Calu3 (cell line): ENCODE data around the gene EMSY. TPM values are rescaled to one million over a fixed set of nuclear protein-coding genes. Genes with fewer than 3 reads are reported as not detected.

Experiments used
- BruUV-seq: library from RNA; stranded (reverse); fragments of 400-500 nt; replicated peaks from 2 replicates; lab custom pipeline; 2021; lab: Mats Ljungman, UMichigan
- CTCF ChIA-PET: fragments of 300-600 bp; sonication (Branson Sonifier 250); formaldehyde crosslinking; loops from one replicate; lab custom pipeline; 2022; ENCODE audit warnings: antibody characterized with exemption; lab: Charles Lee
- DNase-seq: peaks from one replicate; pipeline ENCODE4 v3.0.0; 2022
- H3K27ac Mint-ChIP-seq: one replicate; pipeline ENCODE4 v1.8.0; 2022; ENCODE audit warnings: mixed read lengths; ENCODE audit not compliant: unreplicated experiment
- H3K27me3 Mint-ChIP-seq: one replicate; pipeline ENCODE4 v1.8.0; 2022; ENCODE audit warnings: mixed read lengths; ENCODE audit not compliant: unreplicated experiment
- H3K36me3 Mint-ChIP-seq: one replicate; pipeline ENCODE4 v1.8.0; 2022; ENCODE audit warnings: mild to moderate bottlenecking, moderate library complexity, mixed read lengths; ENCODE audit not compliant: insufficient read depth, unreplicated experiment
- H3K4me1 Mint-ChIP-seq: one replicate; pipeline ENCODE4 v1.8.0; 2022; ENCODE audit warnings: mild to moderate bottlenecking, low read depth, mixed read lengths; ENCODE audit not compliant: unreplicated experiment
- H3K4me3 Mint-ChIP-seq: one replicate; pipeline ENCODE4 v1.8.0; 2022; ENCODE audit warnings: mild to moderate bottlenecking, low read depth, moderate library complexity, mixed read lengths; ENCODE audit not compliant: unreplicated experiment
- H3K9me3 Mint-ChIP-seq: one replicate; pipeline ENCODE4 v1.8.0; 2022; ENCODE audit warnings: low read depth, mixed read lengths; ENCODE audit not compliant: unreplicated experiment
- intact Hi-C: fragments of 100-400 bp; cut with micrococcal nuclease; formaldehyde crosslinking; loops from one replicate; pipeline ENCODE4 v1.10.0; 2022; ENCODE audit not compliant: unreplicated experiment
- total RNA-seq: library from RNA; stranded (reverse); gene quantifications from 2 replicates; pipeline ENCODE4 v1.2.3, GENCODE V29; 2022
- TF ChIP-seq, protein P1 (sequence below): fragments of 200-600 bp; IDR thresholded peaks from one replicate; pipeline ENCODE4 v1.8.0; 2022; ENCODE audit warnings: antibody characterized with exemption; ENCODE audit not compliant: unreplicated experiment

Gene EMSY
- total RNA-seq, 1 experiment from 2014 or later: 30.0 TPM

DNA sequence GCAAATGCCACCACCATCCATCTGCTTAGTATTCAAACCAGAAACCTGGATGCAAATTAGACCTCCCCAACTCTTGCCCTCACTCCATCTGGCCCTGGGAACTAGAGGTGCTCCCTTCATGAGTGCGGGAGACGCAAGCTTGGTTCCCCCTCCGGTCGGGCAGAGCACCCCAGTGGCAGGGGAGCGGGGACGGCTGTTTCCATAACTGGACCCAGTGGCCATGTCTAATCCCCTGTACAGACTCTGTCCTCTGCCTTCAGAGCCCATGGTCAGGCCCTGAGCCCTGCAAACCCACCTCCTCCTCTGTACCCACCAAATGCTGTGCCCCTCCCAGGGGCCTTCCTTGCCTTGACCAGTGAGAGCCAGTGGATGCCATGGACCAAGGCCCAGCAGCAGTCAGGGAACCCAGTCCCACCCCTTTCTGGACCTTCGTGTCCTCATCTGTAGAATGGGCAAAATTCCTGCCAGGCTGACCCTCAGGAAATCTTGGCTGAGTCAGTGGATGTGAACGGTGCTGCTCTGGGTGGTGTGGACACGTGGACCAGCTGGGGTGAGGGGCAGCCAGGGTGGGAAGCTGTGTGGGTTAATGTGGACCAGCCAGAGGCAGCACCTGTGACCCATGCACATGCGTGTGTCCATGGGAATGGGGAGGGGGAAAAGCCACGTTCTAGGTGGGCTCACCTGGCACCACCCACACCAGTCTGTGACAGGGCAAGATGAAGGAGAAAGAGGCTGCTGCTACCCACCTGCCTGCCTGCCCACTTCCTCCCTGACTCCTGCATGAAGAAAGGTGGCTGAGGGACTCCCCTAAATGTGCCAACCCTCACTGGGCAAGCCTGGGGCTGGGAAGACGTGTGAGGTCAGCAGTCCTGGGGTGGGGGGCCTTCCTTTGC lies 153.0 kb downstream of the EMSY start:
- no peak for DNase-seq
- no peaks in the 10 kb centered on the region for H3K9me3 Mint-ChIP-seq
- intact Hi-C loops: no loop called here
- no peaks in the 10 kb centered on the region for H3K36me3 Mint-ChIP-seq
- H3K27ac Mint-ChIP-seq: no peak overlapping the region
- no peak overlapping the region for H3K4me3 Mint-ChIP-seq
- CTCF ChIA-PET: no interaction called here
- H3K27me3 Mint-ChIP-seq: no peaks in the 10 kb centered on the region
- H3K4me1 Mint-ChIP-seq: peaks cover 10% of the 10 kb centered on the region
- no TSS peak for BruUV-seq
- TF ChIP-seq, protein P1, sequence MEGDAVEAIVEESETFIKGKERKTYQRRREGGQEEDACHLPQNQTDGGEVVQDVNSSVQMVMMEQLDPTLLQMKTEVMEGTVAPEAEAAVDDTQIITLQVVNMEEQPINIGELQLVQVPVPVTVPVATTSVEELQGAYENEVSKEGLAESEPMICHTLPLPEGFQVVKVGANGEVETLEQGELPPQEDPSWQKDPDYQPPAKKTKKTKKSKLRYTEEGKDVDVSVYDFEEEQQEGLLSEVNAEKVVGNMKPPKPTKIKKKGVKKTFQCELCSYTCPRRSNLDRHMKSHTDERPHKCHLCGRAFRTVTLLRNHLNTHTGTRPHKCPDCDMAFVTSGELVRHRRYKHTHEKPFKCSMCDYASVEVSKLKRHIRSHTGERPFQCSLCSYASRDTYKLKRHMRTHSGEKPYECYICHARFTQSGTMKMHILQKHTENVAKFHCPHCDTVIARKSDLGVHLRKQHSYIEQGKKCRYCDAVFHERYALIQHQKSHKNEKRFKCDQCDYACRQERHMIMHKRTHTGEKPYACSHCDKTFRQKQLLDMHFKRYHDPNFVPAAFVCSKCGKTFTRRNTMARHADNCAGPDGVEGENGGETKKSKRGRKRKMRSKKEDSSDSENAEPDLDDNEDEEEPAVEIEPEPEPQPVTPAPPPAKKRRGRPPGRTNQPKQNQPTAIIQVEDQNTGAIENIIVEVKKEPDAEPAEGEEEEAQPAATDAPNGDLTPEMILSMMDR: no peak

DNA sequence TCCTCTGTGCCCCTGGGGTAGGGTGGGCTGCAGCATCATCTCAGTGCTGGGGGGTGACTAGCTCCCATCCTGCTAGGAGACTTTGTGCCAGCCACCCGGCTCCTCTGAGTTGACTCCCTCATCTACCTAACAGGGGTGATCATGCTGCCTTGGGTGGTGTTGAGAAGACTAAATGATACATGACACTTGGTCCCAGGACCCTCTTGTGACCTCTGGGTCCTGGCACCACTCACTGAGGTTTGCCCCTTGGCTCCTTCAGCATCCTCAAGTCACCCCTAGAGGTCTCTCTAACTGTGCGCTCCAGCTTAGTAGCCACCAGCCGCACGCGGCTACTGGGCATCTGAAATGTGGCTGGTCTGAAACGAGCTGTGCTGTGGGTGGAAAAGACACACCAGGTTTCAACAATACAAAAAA lies 153.6 kb downstream of the EMSY start:
- CTCF ChIA-PET: no interaction called here
- no peak for DNase-seq
- no peak overlapping the region for H3K4me3 Mint-ChIP-seq
- no peak overlapping the region for H3K27ac Mint-ChIP-seq
- H3K4me1 Mint-ChIP-seq: peaks cover 4% of the 10 kb centered on the region
- H3K27me3 Mint-ChIP-seq: no peaks in the 10 kb centered on the region
- H3K36me3 Mint-ChIP-seq: no peaks in the 10 kb centered on the region
- TF ChIP-seq, protein P1: no peak
- BruUV-seq: no TSS peak
- intact Hi-C loops: no loop called here
- no peaks in the 10 kb centered on the region for H3K9me3 Mint-ChIP-seq

DNA sequence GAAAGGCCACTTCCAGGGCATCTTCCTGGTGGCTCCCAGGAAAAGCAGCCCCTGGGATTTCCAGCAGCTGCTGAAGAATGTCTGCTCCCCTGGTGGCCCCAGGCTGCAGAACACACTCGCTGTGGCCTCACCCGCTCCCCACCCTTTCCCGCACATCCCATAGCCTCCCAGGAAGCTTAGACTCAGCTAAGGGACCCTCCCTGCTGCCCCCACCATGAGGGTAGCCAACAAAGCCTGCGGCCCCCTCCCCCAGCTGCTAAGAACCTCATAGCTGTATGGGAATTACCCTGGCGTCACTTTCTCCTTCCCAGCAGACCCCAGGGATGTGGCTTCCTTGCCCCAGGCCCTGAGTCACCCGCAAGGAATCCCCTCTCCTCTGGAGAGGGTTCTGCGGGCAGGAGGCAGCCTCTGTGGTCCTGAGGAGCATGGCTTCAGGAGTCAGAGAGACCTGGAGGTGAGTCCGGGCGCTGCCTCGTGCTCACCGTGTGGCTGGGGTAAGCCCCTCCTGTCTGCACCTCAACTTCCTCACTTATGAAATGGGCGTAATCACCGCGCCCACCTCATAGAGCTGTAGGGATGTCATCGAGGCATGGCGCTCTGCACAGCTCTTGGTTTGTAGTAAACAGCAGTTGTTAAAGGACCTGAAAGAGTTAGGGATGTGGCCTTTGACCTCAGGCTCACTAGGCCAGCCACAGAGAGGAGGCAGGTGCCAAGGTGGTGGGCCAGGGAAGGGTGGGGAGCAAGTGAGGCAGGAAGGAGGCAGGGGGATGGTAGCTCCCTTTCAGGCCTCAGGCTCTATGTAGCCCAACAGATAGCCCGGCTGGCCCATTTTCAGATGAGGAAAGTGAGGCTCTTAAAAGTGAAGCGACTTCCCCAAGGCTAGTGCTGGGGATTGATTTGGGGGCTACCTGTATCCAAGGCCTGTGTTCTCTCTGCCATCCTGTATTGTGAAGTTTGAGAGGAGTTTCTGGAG lies 154.5 kb downstream of the EMSY start:
- CTCF ChIA-PET: no interaction called here
- H3K4me1 Mint-ChIP-seq: no peaks in the 10 kb centered on the region
- no TSS peak for BruUV-seq
- intact Hi-C loops: no loop called here
- no peaks in the 10 kb centered on the region for H3K36me3 Mint-ChIP-seq
- no peaks in the 10 kb centered on the region for H3K9me3 Mint-ChIP-seq
- peaks cover 7% of the 10 kb centered on the region for H3K27me3 Mint-ChIP-seq
- TF ChIP-seq, protein P1: no peak
- DNase-seq: no peak
- no peak overlapping the region for H3K27ac Mint-ChIP-seq
- no peak overlapping the region for H3K4me3 Mint-ChIP-seq

DNA sequence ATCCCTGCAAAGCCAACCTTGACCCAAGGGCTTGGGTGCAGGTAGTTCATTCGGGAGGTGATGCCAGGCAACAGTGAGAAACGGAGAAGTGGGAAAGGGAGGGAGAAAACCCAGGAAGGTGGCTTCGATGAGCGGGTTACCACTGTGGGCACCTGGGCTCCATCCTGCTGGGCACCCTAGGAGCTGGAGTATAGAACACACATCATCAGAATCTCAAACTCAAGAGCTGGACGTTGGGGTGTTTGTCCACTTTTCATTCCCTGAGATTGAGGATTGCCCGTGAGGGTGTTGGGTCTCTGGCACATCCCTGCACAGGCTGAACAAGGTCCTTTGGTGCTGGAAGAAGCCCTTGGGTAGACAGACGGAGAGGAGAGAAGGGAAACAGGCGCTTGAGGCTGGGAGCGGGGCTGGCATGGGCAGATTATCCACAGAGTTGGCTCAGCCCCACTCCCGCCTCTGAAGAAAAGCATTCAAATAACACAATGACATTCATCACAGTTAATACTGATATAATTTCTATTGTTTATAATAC lies 155.4 kb downstream of the EMSY start:
- no TSS peak for BruUV-seq
- intact Hi-C loops: no loop called here
- H3K27me3 Mint-ChIP-seq: peaks cover 14% of the 10 kb centered on the region
- CTCF ChIA-PET: no interaction called here
- no peaks in the 10 kb centered on the region for H3K4me1 Mint-ChIP-seq
- no peaks in the 10 kb centered on the region for H3K36me3 Mint-ChIP-seq
- H3K4me3 Mint-ChIP-seq: no peak overlapping the region
- TF ChIP-seq, protein P1: no peak
- no peak for DNase-seq
- no peaks in the 10 kb centered on the region for H3K9me3 Mint-ChIP-seq
- no peak overlapping the region for H3K27ac Mint-ChIP-seq
